T-helper 2 cell treated with Interferon-gamma antibody and Interleukin-4, amounts not matched to agents 5 μg/mL and 100 μg/mL, for 36 hours (primary cell): ENCODE data around the gene CPEB3.
A peak's percentile ranks its signal among the peaks of the same experiment; 100 is the strongest.

Experiments
- DNase-seq: peaks from one replicate; pipeline ENCODE4 v3.0.0; 2021; ENCODE audit warnings: low spot score
- H3K27ac Mint-ChIP-seq: one replicate; pipeline ENCODE4 v1.8.0; 2021; ENCODE audit warnings: mild to moderate bottlenecking, mixed read lengths
- H3K27me3 Mint-ChIP-seq: one replicate; pipeline ENCODE4 v1.8.0; 2021; ENCODE audit warnings: low read depth, mixed read lengths
- H3K36me3 Mint-ChIP-seq: one replicate; pipeline ENCODE4 v1.8.0; 2021; ENCODE audit warnings: low read depth, mixed read lengths
- H3K4me1 Mint-ChIP-seq: one replicate; pipeline ENCODE4 v1.8.0; 2021; ENCODE audit warnings: low read depth, mixed read lengths
- H3K4me3 Mint-ChIP-seq: one replicate; pipeline ENCODE4 v1.8.0; 2022; ENCODE audit warnings: mild to moderate bottlenecking, moderate library complexity, mixed read lengths
- H3K9me3 Mint-ChIP-seq: one replicate; pipeline ENCODE4 v1.8.0; 2021; ENCODE audit warnings: mixed read lengths

Gene CPEB3

DNA sequence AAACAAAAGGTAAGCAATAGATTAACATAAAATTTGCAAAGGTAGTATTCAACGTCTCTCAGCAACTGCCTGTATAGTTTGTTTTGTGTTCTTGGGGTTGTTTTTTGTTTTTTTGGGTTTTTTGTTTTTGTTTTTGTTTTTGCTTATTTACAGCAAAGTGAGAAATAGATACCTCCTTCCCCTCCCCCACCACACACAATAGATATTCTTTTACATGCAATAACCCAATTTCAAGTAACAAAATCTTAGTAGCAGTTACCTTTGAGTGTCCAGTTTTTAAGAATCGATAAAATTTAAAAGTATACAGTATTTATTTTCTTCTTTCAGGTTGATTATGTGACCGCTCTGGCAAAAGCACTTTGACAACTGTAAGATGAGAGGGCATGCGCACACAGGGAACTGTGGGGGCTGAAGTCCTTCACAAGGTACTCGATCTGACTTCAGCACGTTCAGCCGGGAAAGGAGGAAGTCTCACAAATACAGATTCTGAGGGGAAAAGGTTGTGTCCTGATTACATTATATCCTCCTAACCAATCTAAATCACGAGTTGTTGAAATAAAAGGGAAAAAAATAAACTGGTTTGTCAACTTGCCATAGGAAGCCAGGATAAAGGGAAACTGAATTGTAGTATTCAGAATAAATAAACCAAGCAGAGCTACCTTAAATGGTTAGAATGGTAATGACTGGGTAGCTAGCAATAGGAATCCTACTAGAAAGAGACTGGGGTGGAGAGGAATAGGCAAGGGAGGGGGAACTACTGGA, 47.8 kb downstream of the CPEB3 start:
- Mint-ChIP-seq H3K4me3 (peak overlapping the region; percentile 51), H3K36me3 (peaks cover 11% of the 10 kb centered on the region), H3K9me3 (no peaks in the 10 kb centered on the region), H3K4me1 (peaks cover 15% of the 10 kb centered on the region), H3K27me3 (peaks cover 37% of the 10 kb centered on the region), H3K27ac (no peak overlapping the region)
- no peak for DNase-seq

- Mint-ChIP-seq H3K4me1 (peaks cover 15% of the 10 kb centered on the region), H3K36me3 (peaks cover 14% of the 10 kb centered on the region), H3K27ac (no peak overlapping the region), H3K4me3 (peak overlapping the region; percentile 5), H3K27me3 (peaks cover 44% of the 10 kb centered on the region), H3K9me3 (no peaks in the 10 kb centered on the region)
- no peak for DNase-seq
These were observed 48.5 kb downstream of the CPEB3 start for GRCh38 chr10:92242380-92242779.

- Mint-ChIP-seq H3K27me3 (peaks cover 48% of the 10 kb centered on the region), H3K36me3 (peaks cover 14% of the 10 kb centered on the region), H3K4me1 (peaks cover 15% of the 10 kb centered on the region), H3K4me3 (peak overlapping the region; percentile 86), H3K9me3 (no peaks in the 10 kb centered on the region), H3K27ac (no peak overlapping the region)
- no peak for DNase-seq
These were observed 49.4 kb downstream of the CPEB3 start for GRCh38 chr10:92241501-92241900.

DNA sequence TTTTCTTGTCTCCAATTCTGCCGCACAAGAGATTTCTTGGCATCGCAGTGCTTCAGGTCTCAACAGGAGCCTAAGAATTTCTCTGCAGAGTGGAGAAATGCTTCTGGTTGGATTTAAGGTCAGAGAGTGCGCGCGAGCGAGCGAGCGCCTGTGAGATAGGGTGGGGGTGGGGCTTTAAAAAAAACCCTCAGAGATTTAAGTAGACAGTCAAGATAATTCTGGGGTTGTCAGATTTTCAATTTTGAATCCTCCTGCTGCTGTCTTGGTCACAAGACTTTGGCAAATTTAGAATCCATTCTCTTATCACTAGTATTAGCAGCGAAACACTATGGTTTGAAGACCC, 49.7 kb downstream of the CPEB3 start:
- peak overlapping the region; percentile 86 for H3K4me3 Mint-ChIP-seq
- no peak overlapping the region for H3K27ac Mint-ChIP-seq
- H3K9me3 Mint-ChIP-seq, result no peaks in the 10 kb centered on the region
- peaks cover 48% of the 10 kb centered on the region for H3K27me3 Mint-ChIP-seq
- peaks cover 15% of the 10 kb centered on the region for H3K4me1 Mint-ChIP-seq
- peaks cover 14% of the 10 kb centered on the region for H3K36me3 Mint-ChIP-seq
- no peak for DNase-seq

DNA sequence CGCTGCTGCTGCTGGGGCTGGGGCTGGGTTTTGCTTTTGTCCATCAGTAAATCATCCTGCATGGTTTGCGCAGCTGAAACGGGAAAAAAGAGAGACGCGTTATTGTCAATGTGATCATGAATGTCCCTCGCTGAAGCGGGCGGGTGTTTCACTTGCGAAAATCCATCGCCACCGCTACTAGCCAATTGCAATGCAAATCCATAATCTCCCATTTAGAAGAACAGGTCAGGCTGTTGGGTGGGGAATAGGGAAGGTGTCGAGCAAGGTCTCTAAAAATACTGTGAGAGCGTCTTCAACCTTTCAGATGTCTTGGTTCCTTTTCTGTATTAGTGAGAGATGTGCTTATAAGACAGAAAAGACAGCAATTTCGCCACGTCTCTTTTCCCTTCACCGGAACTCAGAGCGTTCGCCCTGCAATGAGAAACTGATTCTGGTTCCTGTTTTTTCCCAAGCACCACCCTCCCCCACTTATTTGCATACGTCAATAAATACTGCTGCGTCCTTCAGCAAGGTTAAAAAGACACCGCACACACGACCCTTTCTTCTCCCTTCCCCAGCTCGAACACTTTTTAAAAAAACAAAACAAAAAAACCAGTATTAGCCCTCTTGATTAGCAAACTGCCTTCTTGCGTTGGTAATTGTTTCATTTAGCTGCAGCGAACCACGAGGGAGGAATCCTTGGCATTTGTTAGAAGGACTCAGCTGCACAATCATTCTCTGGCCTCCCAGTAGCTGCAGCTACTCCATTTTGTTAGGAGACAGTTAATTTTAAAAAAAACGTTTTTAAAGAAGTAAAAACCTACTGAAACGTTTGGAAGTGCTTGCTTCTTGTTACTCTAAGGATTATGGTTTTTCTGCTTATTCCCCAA, 50.4 kb downstream of the CPEB3 start:
- Mint-ChIP-seq H3K4me1 (peaks cover 15% of the 10 kb centered on the region), H3K9me3 (no peaks in the 10 kb centered on the region), H3K4me3 (peak overlapping the region; percentile 86), H3K27me3 (peaks cover 48% of the 10 kb centered on the region), H3K27ac (peak overlapping the region; percentile 3), H3K36me3 (peaks cover 14% of the 10 kb centered on the region)
- peak; percentile 30 for DNase-seq

DNA sequence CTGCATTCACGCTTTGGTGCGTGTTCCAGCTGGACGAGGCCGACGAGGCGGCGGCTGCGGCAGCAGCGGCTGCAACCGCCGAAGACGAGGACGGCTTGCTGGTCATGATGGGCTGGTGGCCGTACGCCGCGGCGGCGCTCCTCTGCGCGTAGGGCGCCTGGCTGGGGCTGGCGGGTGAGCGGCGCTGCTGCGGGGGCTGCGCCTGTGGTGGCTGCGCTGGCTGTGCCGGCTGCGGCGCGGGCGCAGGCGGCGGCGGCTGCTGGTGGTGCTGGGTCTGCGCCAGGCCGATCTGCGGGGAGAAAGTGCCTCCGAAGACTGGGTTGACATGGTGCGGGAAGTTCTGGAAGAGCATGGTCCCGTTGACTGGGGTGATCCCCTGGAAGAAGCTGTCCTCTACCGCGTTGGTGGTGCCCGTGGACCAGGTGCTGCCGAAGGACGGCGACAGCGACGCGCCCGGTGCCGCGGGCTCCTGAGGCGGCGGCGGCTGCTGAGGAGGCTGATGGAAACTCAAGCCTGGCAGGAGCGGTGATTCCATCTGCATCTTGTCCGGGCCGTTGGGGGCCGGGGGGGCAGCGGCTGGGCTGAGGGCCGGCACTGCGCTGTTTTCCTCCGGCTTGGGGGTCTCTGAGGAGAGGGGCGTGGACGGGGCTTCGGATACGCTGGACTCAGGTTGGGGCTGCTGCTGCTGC, 51.1 kb downstream of the CPEB3 start:
- Mint-ChIP-seq H3K27me3 (peaks cover 48% of the 10 kb centered on the region), H3K9me3 (no peaks in the 10 kb centered on the region), H3K36me3 (peaks cover 16% of the 10 kb centered on the region), H3K4me3 (peak overlapping the region; percentile 86), H3K4me1 (peaks cover 15% of the 10 kb centered on the region), H3K27ac (no peak overlapping the region)
- DNase-seq, result peak; percentile 4

DNA sequence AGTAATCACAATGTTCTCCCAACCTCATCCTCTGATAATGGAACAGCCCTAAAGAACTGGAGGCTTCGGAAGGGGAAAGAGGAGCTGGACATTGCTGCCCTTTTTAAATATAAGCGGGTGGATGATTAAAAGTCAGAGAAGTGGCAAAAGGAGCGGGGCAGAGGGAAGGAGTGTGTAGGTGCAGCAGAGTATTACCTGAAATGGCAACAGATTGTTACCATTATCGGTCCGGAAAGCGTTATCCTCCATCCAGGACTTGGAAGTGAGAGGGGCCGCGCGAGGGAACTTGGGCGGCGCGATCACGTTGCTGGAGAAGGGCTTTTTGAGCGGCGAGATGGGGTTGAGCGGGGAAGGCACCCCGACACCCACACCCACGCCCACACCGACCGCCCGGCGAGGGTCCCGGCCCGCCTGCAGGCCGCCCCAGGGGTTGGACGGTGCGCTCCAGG, 51.7 kb downstream of the CPEB3 start:
- H3K27ac Mint-ChIP-seq, result no peak overlapping the region
- peak overlapping the region; percentile 82 for H3K4me3 Mint-ChIP-seq
- no peak for DNase-seq
- H3K9me3 Mint-ChIP-seq, result no peaks in the 10 kb centered on the region
- peaks cover 17% of the 10 kb centered on the region for H3K36me3 Mint-ChIP-seq
- H3K27me3 Mint-ChIP-seq, result peaks cover 48% of the 10 kb centered on the region
- H3K4me1 Mint-ChIP-seq, result peaks cover 15% of the 10 kb centered on the region

DNA sequence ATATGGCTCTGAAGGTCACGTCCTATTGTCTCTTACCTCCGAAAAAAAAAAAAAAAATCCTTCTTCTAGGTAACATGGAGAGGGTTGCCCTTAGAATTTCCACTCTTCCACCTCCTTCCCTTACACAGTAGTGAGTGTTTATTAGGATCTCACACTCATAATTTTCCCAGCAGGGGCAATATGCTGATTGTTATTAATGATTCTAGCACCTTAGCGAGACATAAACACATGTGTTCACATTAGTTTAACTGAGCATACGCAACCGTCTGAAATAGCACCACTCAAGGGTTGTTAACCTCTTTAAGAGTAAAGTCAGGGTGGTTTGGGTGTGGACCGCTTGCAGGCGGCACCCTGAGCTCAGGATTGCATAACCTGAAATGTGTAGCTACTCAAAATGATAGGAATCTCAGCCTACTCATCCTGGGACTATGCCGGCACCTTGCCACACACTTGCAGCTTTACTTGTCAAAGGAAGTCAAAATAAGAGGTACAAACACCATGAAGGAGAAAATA, 52.2 kb downstream of the CPEB3 start:
- Mint-ChIP-seq H3K4me3 (peak overlapping the region; percentile 82), H3K9me3 (no peaks in the 10 kb centered on the region), H3K4me1 (peaks cover 15% of the 10 kb centered on the region), H3K36me3 (peaks cover 17% of the 10 kb centered on the region), H3K27ac (no peak overlapping the region), H3K27me3 (peaks cover 48% of the 10 kb centered on the region)
- DNase-seq, result no peak

DNA sequence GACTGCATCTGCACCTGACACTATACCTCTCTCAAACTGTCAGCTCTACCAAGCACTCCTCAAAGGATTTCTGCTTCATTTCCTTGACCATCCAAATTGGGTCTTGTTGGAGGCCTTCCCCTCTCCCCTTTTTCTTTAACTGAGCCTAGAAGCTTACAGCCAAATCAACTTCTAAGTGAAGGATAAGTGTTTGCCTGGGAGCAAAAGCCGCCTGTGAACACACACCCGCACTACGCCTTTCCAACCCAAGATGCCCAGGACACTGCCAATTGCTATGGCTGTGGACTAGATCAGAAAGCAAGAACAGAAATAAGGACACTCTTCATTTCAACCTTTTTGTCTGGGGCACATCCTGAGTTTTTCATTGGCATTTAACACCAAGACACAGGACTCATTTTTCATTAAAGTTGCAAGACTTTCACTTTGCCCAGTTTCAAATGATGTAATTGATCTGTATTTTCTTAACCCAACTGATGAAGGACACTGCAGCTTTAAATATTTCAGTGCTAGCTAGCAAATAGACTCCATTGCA, 52.8 kb downstream of the CPEB3 start:
- H3K27me3 Mint-ChIP-seq, result peaks cover 47% of the 10 kb centered on the region
- no peaks in the 10 kb centered on the region for H3K9me3 Mint-ChIP-seq
- H3K4me3 Mint-ChIP-seq, result no peak overlapping the region
- H3K4me1 Mint-ChIP-seq, result peaks cover 13% of the 10 kb centered on the region
- peaks cover 17% of the 10 kb centered on the region for H3K36me3 Mint-ChIP-seq
- DNase-seq, result no peak
- no peak overlapping the region for H3K27ac Mint-ChIP-seq

GRCh38 chr10:92231196-92231595, 59.7 kb downstream of the CPEB3 start:
- Mint-ChIP-seq H3K4me3 (no peak overlapping the region), H3K27me3 (peaks cover 2% of the 10 kb centered on the region), H3K9me3 (no peaks in the 10 kb centered on the region), H3K4me1 (peaks cover 4% of the 10 kb centered on the region), H3K36me3 (peaks cover 3% of the 10 kb centered on the region), H3K27ac (no peak overlapping the region)
- DNase-seq, result no peak

GRCh38 chr10:92222603-92223262, 68.1 kb downstream of the CPEB3 start:
- Mint-ChIP-seq H3K9me3 (no peaks in the 10 kb centered on the region), H3K27me3 (peaks cover 4% of the 10 kb centered on the region), H3K27ac (no peak overlapping the region), H3K4me3 (no peak overlapping the region), H3K4me1 (no peaks in the 10 kb centered on the region), H3K36me3 (no peaks in the 10 kb centered on the region)
- no peak for DNase-seq

DNA sequence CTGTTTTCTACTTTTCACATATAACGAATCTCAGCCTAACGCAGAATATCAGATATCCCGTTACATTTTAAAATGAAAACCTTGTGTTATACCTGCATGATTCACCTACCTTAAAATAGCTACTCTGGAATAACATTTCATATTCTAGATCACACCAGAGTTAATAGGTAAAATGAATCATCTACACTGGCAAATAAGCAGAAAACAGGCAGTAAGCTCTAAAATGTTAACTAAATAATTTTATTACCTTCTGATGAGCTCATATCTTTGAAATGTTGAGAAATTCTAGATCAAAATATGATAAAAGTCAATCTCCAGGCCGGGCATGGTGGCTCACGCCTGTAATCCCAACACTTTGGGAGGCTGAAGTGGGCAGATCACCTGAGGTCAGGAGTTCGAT, 71.3 kb downstream of the CPEB3 start:
- Mint-ChIP-seq H3K4me3 (no peak overlapping the region), H3K4me1 (no peaks in the 10 kb centered on the region), H3K9me3 (no peaks in the 10 kb centered on the region), H3K36me3 (no peaks in the 10 kb centered on the region), H3K27me3 (peaks cover 4% of the 10 kb centered on the region), H3K27ac (no peak overlapping the region)
- DNase-seq, result no peak

DNA sequence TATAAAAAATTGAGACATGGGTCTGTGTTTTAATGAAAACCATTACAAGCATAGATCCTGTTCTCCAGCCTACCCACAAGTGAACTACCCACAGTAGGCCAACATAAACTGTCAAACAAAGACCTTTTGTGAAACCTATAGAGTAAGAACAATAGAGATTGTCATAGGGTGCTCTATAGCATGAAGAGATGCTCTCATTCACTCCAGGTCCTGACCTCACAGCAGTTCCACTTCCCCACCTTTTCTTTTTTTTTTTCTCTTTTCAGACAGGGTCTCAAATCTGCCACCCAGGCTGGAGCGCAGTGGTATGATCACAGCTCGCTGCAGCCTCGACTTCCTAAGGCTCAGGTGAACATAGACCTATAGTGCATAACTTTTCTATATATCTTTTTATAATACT, 72.3 kb downstream of the CPEB3 start:
- Mint-ChIP-seq H3K9me3 (no peaks in the 10 kb centered on the region), H3K36me3 (no peaks in the 10 kb centered on the region), H3K4me1 (no peaks in the 10 kb centered on the region), H3K27ac (no peak overlapping the region), H3K4me3 (no peak overlapping the region), H3K27me3 (peaks cover 3% of the 10 kb centered on the region)
- no peak for DNase-seq
